PFSK-1 (cell line): ENCODE results near the gene TAF15.

Experiments used
- POLR2AphosphoS5 ChIP-seq: IDR thresholded peaks from 2 replicates; pipeline ENCODE4 v1.6.1; 2012; ENCODE audit warnings: low read depth, mild to moderate bottlenecking, control low read depth, low read length, moderate library complexity
- REST ChIP-seq, 2 experiments: IDR thresholded peaks; 2 replicates each; pipeline versions ENCODE4 v1.6.1 to v1.8.0; 2011 to 2012; ENCODE audit warnings: low read depth in 2 of 2, low read length in 2 of 2, control low read depth in 1 of 2, inconsistent platforms in 1 of 2, mild to moderate bottlenecking in 1 of 2, moderate library complexity in 1 of 2; ENCODE audit not compliant: insufficient read depth in 1 of 2
- SIN3A ChIP-seq: IDR thresholded peaks from 2 replicates; pipeline ENCODE4 v1.6.1; 2012; ENCODE audit warnings: mild to moderate bottlenecking, low read length, moderate library complexity, borderline replicate concordance; ENCODE audit not compliant: insufficient read depth
- TAF1 ChIP-seq: IDR thresholded peaks from 2 replicates; pipeline ENCODE4 v1.6.1; 2012; ENCODE audit warnings: low read length, control low read depth, borderline replicate concordance; ENCODE audit not compliant: insufficient read depth

- TF ChIP-seq TAF1 (no peak), REST (IDR thresholded peaks at IDR 0.05; ENCODE audit: insufficient read depth in 1 of 2, low read depth in 2 of 2, low read length in 2 of 2) (no peak), POLR2AphosphoS5 (no peak), SIN3A (no peak)
These were observed 68.2 kb downstream of the TAF15 start for GRCh38 chr17:35877345-35878029.
